Fibroblast of lung (primary cell): ENCODE measurements around the gene MORC1. TPM values are rescaled to one million over a fixed set of nuclear protein-coding genes. Genes with fewer than 3 reads are reported as not detected.

Experiments
- DNase-seq, 2 donors: peaks; one replicate each; pipeline versions ENCODE4 v3.0.0 to v3.0.0-alpha.2; 2010; ENCODE audit warnings: low read depth in 2 of 2
- H2AFZ ChIP-seq: 2 replicates; pipeline ENCODE4 v1.5.1; 2012; ENCODE audit warnings: low read length, control low read depth, inconsistent platforms
- H3K27ac ChIP-seq: 2 replicates; pipeline ENCODE4 v1.5.1; 2011; ENCODE audit warnings: low read length, control low read depth; ENCODE audit not compliant: insufficient read depth
- H3K27me3 ChIP-seq: 2 replicates; pipeline ENCODE4 v1.5.1; 2011; ENCODE audit warnings: mild to moderate bottlenecking, low read length; ENCODE audit not compliant: control insufficient read depth, insufficient read depth
- H3K36me3 ChIP-seq: 2 replicates; pipeline ENCODE4 v1.5.1; 2011; ENCODE audit warnings: low read length; ENCODE audit not compliant: control insufficient read depth, insufficient read depth
- H3K4me1 ChIP-seq: 2 replicates; pipeline ENCODE4 v1.5.1; 2011; ENCODE audit warnings: low read length; ENCODE audit not compliant: control insufficient read depth, insufficient read depth; ENCODE audit errors: extremely low read depth
- H3K4me2 ChIP-seq: 2 replicates; pipeline ENCODE4 v1.5.1; 2011; ENCODE audit warnings: low read length, control low read depth; ENCODE audit not compliant: insufficient read depth; ENCODE audit errors: extremely low read depth
- H3K4me3 ChIP-seq, 4 experiments: fragments of 200-600 bp in 1 of 4; sonication (generic) in 1 of 4; replicated peaks in 1 of 4; 2 replicates each; pipeline ENCODE4 v1.5.1; 2011 to 2016; ENCODE audit warnings: low read length in 4 of 4, low read depth in 3 of 4, mild to moderate bottlenecking in 3 of 4, control low read depth in 2 of 4, inconsistent platforms in 1 of 4, mixed read lengths in 1 of 4; ENCODE audit not compliant: insufficient read depth in 1 of 4; ENCODE audit errors: control extremely low read depth in 1 of 4
- H3K79me2 ChIP-seq: 2 replicates; pipeline ENCODE4 v1.5.1; 2012; ENCODE audit warnings: mild to moderate bottlenecking, low read length, inconsistent platforms; ENCODE audit not compliant: control insufficient read depth, insufficient read depth
- H3K9ac ChIP-seq: 2 replicates; pipeline ENCODE4 v1.5.1; 2011; ENCODE audit warnings: mild to moderate bottlenecking, low read length, control low read depth; ENCODE audit not compliant: insufficient read depth
- H3K9me3 ChIP-seq: 2 replicates; pipeline ENCODE4 v1.5.1; 2012; ENCODE audit warnings: low read depth, low read length; ENCODE audit not compliant: control insufficient read depth, insufficient read depth
- H4K20me1 ChIP-seq: 2 replicates; pipeline ENCODE4 v1.5.1; 2011; ENCODE audit warnings: low read length; ENCODE audit not compliant: control insufficient read depth, insufficient read depth; ENCODE audit errors: extremely low read depth
- CTCF ChIP-seq, 2 donors: IDR thresholded peaks in 1 of 2; conservative IDR thresholded peaks in 1 of 2; 1 replicate in 1 of 2; 2 replicates in 1 of 2; pipeline ENCODE4 v1.5.1; 2011 to 2012; ENCODE audit warnings: low read length in 2 of 2, control low read depth in 1 of 2, inconsistent platforms in 1 of 2, low read depth in 1 of 2, mild to moderate bottlenecking in 1 of 2
- EZH2 ChIP-seq: IDR thresholded peaks from 2 replicates; pipeline ENCODE4 v1.5.1; 2012; ENCODE audit warnings: low read length, control low read depth, mild to moderate bottlenecking; ENCODE audit errors: missing control alignments
- polyA plus RNA-seq, 2 donors: library from polyadenylated mRNA; depleted of rRNA in 1 of 2; stranded (reverse) in 1 of 2; unstranded in 1 of 2; fragments of >200 nt; gene quantifications; 2 replicates each; pipeline ENCODE4 v1.2.1, GENCODE V29; 2011 to 2012; ENCODE audit warnings: missing spikeins in 1 of 2
- total RNA-seq: library from RNA; depleted of rRNA; stranded (reverse); fragments of >200 nt; gene quantifications from 2 replicates; pipeline ENCODE4 v1.2.1, GENCODE V29; 2014

MORC1 gene
- total and polyA plus RNA-seq, 2 donors (not counting 1 experiment from before 2014, with no cell fraction given) = not detected

DNA sequence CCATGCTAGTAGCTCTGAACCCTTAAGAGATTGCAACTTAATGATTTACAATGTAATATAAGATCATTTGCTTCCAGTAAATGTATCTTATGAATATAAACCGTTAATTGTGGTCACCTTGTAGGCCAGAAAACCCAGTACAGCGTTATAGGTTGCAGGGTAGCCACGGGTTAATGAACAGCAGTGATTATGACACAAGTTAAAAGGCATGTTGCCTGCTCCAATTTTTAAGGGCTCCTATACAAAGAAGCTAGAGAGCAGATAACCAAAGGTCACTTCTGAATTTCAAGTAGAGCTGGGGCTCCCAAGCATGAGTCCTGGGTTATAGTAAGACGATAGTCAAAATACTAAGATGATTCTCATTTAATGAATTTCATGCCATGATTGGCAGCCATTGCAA, 177.8 kb downstream of the MORC1 start:
- Histone ChIP-seq H4K20me1 (no peaks in the 10 kb centered on the region), H3K4me2 (no peak overlapping the region), H2AFZ (no peak overlapping the region), H3K36me3 (no peaks in the 10 kb centered on the region), H3K9me3 (no peaks in the 10 kb centered on the region), H3K4me1 (no peaks in the 10 kb centered on the region), H3K4me3 (no peak overlapping the region), H3K9ac (no peak overlapping the region), H3K27ac (no peak overlapping the region), H3K27me3 (no peaks in the 10 kb centered on the region), H3K79me2 (no peaks in the 10 kb centered on the region)
- no peak for TF ChIP-seq EZH2
- TF ChIP-seq CTCF (conservative IDR thresholded peaks at IDR 0.05 in 1 of 2, IDR thresholded peaks at IDR 0.05 in 1 of 2; ENCODE audit: low read depth in 1 of 2, low read length in 2 of 2) = no peak
- DNase-seq = peak in 1 of 2 donors; percentile 35

DNA sequence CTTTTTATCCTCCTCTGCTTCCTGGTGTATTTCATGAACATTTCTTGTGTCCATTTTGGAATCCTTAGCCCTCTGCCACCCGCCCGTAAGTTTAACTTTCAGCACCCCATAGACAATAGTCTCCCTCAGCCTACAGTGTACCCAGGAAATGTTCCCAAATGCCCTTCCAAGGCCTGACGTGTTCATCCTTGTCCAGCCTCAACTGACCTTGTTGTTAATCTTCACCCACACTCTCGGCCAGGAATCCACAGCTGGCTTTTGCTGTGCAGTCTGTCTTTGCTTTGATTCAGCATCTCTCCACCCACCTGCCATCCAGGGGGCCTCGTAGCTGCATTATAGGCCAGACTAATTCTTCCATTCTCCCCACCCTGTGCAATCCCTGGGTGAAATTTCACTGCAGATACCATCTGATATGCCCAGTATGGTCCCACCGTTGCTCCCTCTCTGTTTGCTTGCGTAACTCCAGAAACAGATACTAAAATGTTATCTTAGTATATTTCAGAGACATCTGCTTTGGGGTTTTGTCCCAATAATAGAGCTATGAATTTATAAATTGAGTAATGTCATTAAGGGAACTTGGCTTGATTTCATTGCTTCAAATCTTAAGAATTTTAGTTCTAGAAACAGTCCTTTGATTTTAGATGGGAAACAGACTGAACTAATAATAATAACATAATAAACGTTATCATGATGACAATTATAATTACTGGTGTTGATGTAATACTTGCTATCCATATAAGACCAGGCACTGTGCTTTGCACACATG, 180.8 kb downstream of the MORC1 start:
- H3K4me1 ChIP-seq = no peaks in the 10 kb centered on the region
- no peak overlapping the region for H2AFZ ChIP-seq
- no peak overlapping the region for H3K27ac ChIP-seq
- H3K9ac ChIP-seq = no peak overlapping the region
- TF ChIP-seq CTCF (conservative IDR thresholded peaks at IDR 0.05 in 1 of 2, IDR thresholded peaks at IDR 0.05 in 1 of 2; ENCODE audit: low read depth in 1 of 2, low read length in 2 of 2) (no peak), EZH2 (no peak)
- no peak overlapping the region for H3K4me2 ChIP-seq
- H4K20me1 ChIP-seq = no peaks in the 10 kb centered on the region
- H3K27me3 ChIP-seq = no peaks in the 10 kb centered on the region
- H3K9me3 ChIP-seq = no peaks in the 10 kb centered on the region
- DNase-seq = no peak
- no peaks in the 10 kb centered on the region for H3K79me2 ChIP-seq
- H3K4me3 ChIP-seq = no peak overlapping the region
- no peaks in the 10 kb centered on the region for H3K36me3 ChIP-seq

GRCh38 chr3:108931035-108931434, 186.9 kb downstream of the MORC1 start:
- no peaks in the 10 kb centered on the region for H3K36me3 ChIP-seq
- no peaks in the 10 kb centered on the region for H3K27me3 ChIP-seq
- no peak overlapping the region for H2AFZ ChIP-seq
- H4K20me1 ChIP-seq = no peaks in the 10 kb centered on the region
- no peak overlapping the region for H3K27ac ChIP-seq
- H3K9ac ChIP-seq = no peak overlapping the region
- no peaks in the 10 kb centered on the region for H3K79me2 ChIP-seq
- H3K9me3 ChIP-seq = no peaks in the 10 kb centered on the region
- H3K4me1 ChIP-seq = no peaks in the 10 kb centered on the region
- no peak overlapping the region for H3K4me2 ChIP-seq
- TF ChIP-seq CTCF (conservative IDR thresholded peaks at IDR 0.05 in 1 of 2, IDR thresholded peaks at IDR 0.05 in 1 of 2; ENCODE audit: low read depth in 1 of 2, low read length in 2 of 2) = no peak
- TF ChIP-seq EZH2 = no peak
- DNase-seq = no peak
- no peak overlapping the region for H3K4me3 ChIP-seq
